ENCODE measurements around the gene CERS6.

CERS6 gene

GRCh38 chr2:168811696-168812095 is 355.6 kb downstream of the CERS6 start:
- no peak for TF ChIP-seq CTCF (IDR thresholded peaks at IDR 0.05; ENCODE audit: low read depth, low read length)
- no peak overlapping the region for H3K4me3 ChIP-seq (ENCODE audit: low read depth, low read length)

- TF ChIP-seq CTCF (IDR thresholded peaks at IDR 0.05; ENCODE audit: low read depth, low read length): no peak
- H3K4me3 ChIP-seq (ENCODE audit: low read depth, low read length): no peak overlapping the region
Measured at GRCh38 chr2:168814046-168814445, 358.0 kb downstream of the CERS6 start.

- H3K4me3 ChIP-seq (ENCODE audit: low read depth, low read length): no peak overlapping the region
- TF ChIP-seq CTCF (IDR thresholded peaks at IDR 0.05; ENCODE audit: low read depth, low read length): no peak
Measured at GRCh38 chr2:168814939-168815907, 359.2 kb downstream of the CERS6 start.

- no peak overlapping the region for H3K4me3 ChIP-seq (ENCODE audit: low read depth, low read length)
- TF ChIP-seq CTCF (IDR thresholded peaks at IDR 0.05; ENCODE audit: low read depth, low read length): no peak
Measured at GRCh38 chr2:168816369-168816768, 360.3 kb downstream of the CERS6 start.

- H3K4me3 ChIP-seq (ENCODE audit: low read depth, low read length): no peak overlapping the region
- no peak for TF ChIP-seq CTCF (IDR thresholded peaks at IDR 0.05; ENCODE audit: low read depth, low read length)
Measured at GRCh38 chr2:168819050-168819715, 363.1 kb downstream of the CERS6 start.

- H3K4me3 ChIP-seq (ENCODE audit: low read depth, low read length): no peak overlapping the region
- TF ChIP-seq CTCF (IDR thresholded peaks at IDR 0.05; ENCODE audit: low read depth, low read length): no peak
Measured at GRCh38 chr2:168819829-168820489, 363.9 kb downstream of the CERS6 start.

Measured in WI38 (cell line).